Astrocyte (in vitro differentiated cells and primary cell): Measurements from ENCODE around the gene TRIM9. TPM values are rescaled to one million over a fixed set of nuclear protein-coding genes. Genes with fewer than 3 reads are reported as not detected.
A peak's percentile ranks its signal among the peaks of the same experiment; 100 is the strongest.
"Not testable (repeated sequence)": the region's sequence is repeated elsewhere in the genome, so short reads cannot be mapped to it uniquely, and the experiment has no call there.

Experiments
- DNase-seq: peaks from one replicate; pipeline ENCODE4 v3.0.0-alpha.2; 2010; ENCODE audit warnings: low read depth
- FAIRE-seq: peaks from 2 replicates; lab custom pipeline; 2011; peaks lifted over from hg19 to GRCh38; lab: Jason Lieb, UNC
- H2AFZ ChIP-seq: 2 replicates; pipeline ENCODE4 v1.6.0; 2012; ENCODE audit warnings: low read depth, low read length, inconsistent platforms
- H3K27ac ChIP-seq: 2 replicates; pipeline ENCODE4 v1.5.1; 2011; ENCODE audit warnings: low read depth, low read length, inconsistent platforms
- H3K27me3 ChIP-seq: 2 replicates; pipeline ENCODE4 v1.6.0; 2011; ENCODE audit warnings: low read length, inconsistent platforms; ENCODE audit not compliant: insufficient read depth
- H3K36me3 ChIP-seq: 2 replicates; pipeline ENCODE4 v1.5.1; 2011; ENCODE audit warnings: low read length, inconsistent platforms; ENCODE audit not compliant: insufficient read depth
- H3K4me1 ChIP-seq: 2 replicates; pipeline ENCODE4 v1.5.1; 2011; ENCODE audit warnings: low read length, inconsistent platforms; ENCODE audit not compliant: insufficient read depth
- H3K4me2 ChIP-seq: 2 replicates; pipeline ENCODE4 v1.6.0; 2012; ENCODE audit warnings: low read length, inconsistent platforms
- H3K4me3 ChIP-seq: 2 replicates; pipeline ENCODE4 v1.5.1; 2011; ENCODE audit warnings: low read depth, mild to moderate bottlenecking, low read length, inconsistent platforms; ENCODE audit not compliant: insufficient read depth
- H3K79me2 ChIP-seq: 2 replicates; pipeline ENCODE4 v1.6.0; 2012; ENCODE audit warnings: mild to moderate bottlenecking, low read length, inconsistent platforms; ENCODE audit not compliant: insufficient read depth
- H3K9ac ChIP-seq: 2 replicates; pipeline ENCODE4 v1.6.0; 2012; ENCODE audit warnings: mild to moderate bottlenecking, low read length, inconsistent platforms
- H3K9me3 ChIP-seq: 2 replicates; pipeline ENCODE4 v1.5.1; 2012; ENCODE audit warnings: low read depth, mild to moderate bottlenecking, low read length, inconsistent platforms; ENCODE audit not compliant: insufficient read depth
- H4K20me1 ChIP-seq: 2 replicates; pipeline ENCODE4 v1.6.0; 2012; ENCODE audit warnings: low read length, inconsistent platforms; ENCODE audit not compliant: insufficient read depth
- H3K27ac Mint-ChIP-seq: one replicate; pipeline ENCODE4 v1.8.0; 2021; ENCODE audit warnings: mild to moderate bottlenecking, mixed read lengths; ENCODE audit not compliant: unreplicated experiment
- H3K27me3 Mint-ChIP-seq: one replicate; pipeline ENCODE4 v1.8.0; 2021; ENCODE audit warnings: low read depth, mixed read lengths; ENCODE audit not compliant: unreplicated experiment
- H3K36me3 Mint-ChIP-seq: one replicate; pipeline ENCODE4 v1.8.0; 2021; ENCODE audit warnings: low read depth, mixed read lengths; ENCODE audit not compliant: unreplicated experiment
- H3K4me1 Mint-ChIP-seq: one replicate; pipeline ENCODE4 v1.8.0; 2021; ENCODE audit warnings: low read depth, mixed read lengths; ENCODE audit not compliant: unreplicated experiment
- H3K4me3 Mint-ChIP-seq: one replicate; pipeline ENCODE4 v1.8.0; 2021; ENCODE audit warnings: mild to moderate bottlenecking, moderate library complexity, mixed read lengths; ENCODE audit not compliant: unreplicated experiment
- H3K9me3 Mint-ChIP-seq: one replicate; pipeline ENCODE4 v1.8.0; 2021; ENCODE audit warnings: mild to moderate bottlenecking, mixed read lengths; ENCODE audit not compliant: unreplicated experiment
- EZH2 ChIP-seq: IDR thresholded peaks from 2 replicates; pipeline ENCODE4 v1.6.1; 2012; ENCODE audit warnings: mild to moderate bottlenecking, low read length, inconsistent platforms; ENCODE audit not compliant: insufficient read depth
- total RNA-seq: library from RNA; stranded (reverse); gene quantifications from 2 replicates; pipeline ENCODE4 v1.2.1, GENCODE V29; 2021
- TF ChIP-seq, protein P1 (sequence below): IDR thresholded peaks from 2 replicates; pipeline ENCODE4 v1.5.1; 2011; ENCODE audit warnings: low read depth, mild to moderate bottlenecking, inconsistent platforms, low read length, moderate library complexity; ENCODE audit not compliant: insufficient read depth

TRIM9 gene
- total RNA-seq, 1 donor from 2014 or later, result 4.7 TPM

DNA sequence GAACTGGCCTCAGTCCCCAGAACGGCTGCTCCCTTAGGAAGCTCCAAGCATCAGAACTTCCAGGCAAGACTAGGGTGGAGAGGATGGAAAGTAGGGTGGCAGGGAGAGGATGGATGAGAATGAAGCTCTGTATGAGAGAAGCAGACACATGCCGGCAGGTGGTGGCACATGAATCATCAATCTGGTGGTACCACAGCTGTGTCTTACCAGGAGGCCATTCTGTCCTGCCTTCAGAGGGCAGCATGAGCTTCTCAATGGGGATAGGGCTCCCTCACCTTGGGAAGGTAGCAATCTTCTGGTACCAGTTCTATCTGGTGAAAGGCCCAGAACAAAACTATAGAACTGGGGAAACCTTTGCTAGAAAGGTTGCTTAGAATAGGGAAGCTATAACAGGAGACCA lies 95.2 kb downstream of the TRIM9 start:
- H3K27ac Mint-ChIP-seq, result no peak overlapping the region
- no peaks in the 10 kb centered on the region for H3K79me2 ChIP-seq
- peaks cover 3% of the 10 kb centered on the region for H3K4me1 ChIP-seq
- H3K36me3 Mint-ChIP-seq, result peaks cover 4% of the 10 kb centered on the region
- H3K27me3 Mint-ChIP-seq, result no peaks in the 10 kb centered on the region
- FAIRE-seq (no peak), DNase-seq (no peak)
- H3K4me2 ChIP-seq, result no peak overlapping the region
- H3K36me3 ChIP-seq, result no peaks in the 10 kb centered on the region
- H3K9me3 ChIP-seq, result no peaks in the 10 kb centered on the region
- H3K4me1 Mint-ChIP-seq, result peaks cover 14% of the 10 kb centered on the region
- no peak for TF ChIP-seq EZH2
- TF ChIP-seq, protein P1, sequence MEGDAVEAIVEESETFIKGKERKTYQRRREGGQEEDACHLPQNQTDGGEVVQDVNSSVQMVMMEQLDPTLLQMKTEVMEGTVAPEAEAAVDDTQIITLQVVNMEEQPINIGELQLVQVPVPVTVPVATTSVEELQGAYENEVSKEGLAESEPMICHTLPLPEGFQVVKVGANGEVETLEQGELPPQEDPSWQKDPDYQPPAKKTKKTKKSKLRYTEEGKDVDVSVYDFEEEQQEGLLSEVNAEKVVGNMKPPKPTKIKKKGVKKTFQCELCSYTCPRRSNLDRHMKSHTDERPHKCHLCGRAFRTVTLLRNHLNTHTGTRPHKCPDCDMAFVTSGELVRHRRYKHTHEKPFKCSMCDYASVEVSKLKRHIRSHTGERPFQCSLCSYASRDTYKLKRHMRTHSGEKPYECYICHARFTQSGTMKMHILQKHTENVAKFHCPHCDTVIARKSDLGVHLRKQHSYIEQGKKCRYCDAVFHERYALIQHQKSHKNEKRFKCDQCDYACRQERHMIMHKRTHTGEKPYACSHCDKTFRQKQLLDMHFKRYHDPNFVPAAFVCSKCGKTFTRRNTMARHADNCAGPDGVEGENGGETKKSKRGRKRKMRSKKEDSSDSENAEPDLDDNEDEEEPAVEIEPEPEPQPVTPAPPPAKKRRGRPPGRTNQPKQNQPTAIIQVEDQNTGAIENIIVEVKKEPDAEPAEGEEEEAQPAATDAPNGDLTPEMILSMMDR, result no peak
- H3K4me3 Mint-ChIP-seq, result no peak overlapping the region
- H3K27ac ChIP-seq, result no peak overlapping the region
- no peaks in the 10 kb centered on the region for H3K9me3 Mint-ChIP-seq
- H3K9ac ChIP-seq, result no peak overlapping the region
- no peaks in the 10 kb centered on the region for H4K20me1 ChIP-seq
- no peak overlapping the region for H3K4me3 ChIP-seq
- no peak overlapping the region for H2AFZ ChIP-seq
- H3K27me3 ChIP-seq, result no peaks in the 10 kb centered on the region

DNA sequence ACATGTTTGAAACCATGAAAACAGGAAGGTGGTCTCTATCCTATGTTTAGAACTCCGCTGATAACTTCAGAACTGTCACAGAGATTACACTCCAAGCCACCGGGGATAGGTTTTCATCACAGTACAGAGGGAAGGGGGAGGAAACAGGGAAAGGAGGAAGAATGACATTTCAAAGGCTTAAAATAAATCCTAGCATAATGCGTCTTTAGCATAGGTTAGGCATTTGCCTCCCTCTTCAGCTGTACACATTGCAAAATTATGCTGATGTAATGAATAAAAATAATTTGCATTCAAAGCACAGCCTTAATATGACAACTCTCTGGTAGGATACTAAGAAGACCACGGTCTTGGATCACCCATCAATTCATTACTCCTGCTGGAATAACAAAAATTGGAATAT lies 96.3 kb downstream of the TRIM9 start:
- Mint-ChIP-seq H3K36me3 (peaks cover 4% of the 10 kb centered on the region), H3K9me3 (no peaks in the 10 kb centered on the region), H3K27me3 (no peaks in the 10 kb centered on the region), H3K4me1 (peaks cover 5% of the 10 kb centered on the region), H3K4me3 (no peak overlapping the region), H3K27ac (no peak overlapping the region)
- DNase-seq, result no peak
- H3K9ac ChIP-seq, result no peak overlapping the region
- no peaks in the 10 kb centered on the region for H4K20me1 ChIP-seq
- FAIRE-seq, result no peak
- H3K36me3 ChIP-seq, result no peaks in the 10 kb centered on the region
- no peaks in the 10 kb centered on the region for H3K9me3 ChIP-seq
- no peaks in the 10 kb centered on the region for H3K4me1 ChIP-seq
- no peak overlapping the region for H3K4me3 ChIP-seq
- no peak for TF ChIP-seq EZH2
- TF ChIP-seq, protein P1, result no peak
- no peaks in the 10 kb centered on the region for H3K27me3 ChIP-seq
- H3K4me2 ChIP-seq, result no peak overlapping the region
- H3K79me2 ChIP-seq, result no peaks in the 10 kb centered on the region
- no peak overlapping the region for H3K27ac ChIP-seq
- no peak overlapping the region for H2AFZ ChIP-seq

DNA sequence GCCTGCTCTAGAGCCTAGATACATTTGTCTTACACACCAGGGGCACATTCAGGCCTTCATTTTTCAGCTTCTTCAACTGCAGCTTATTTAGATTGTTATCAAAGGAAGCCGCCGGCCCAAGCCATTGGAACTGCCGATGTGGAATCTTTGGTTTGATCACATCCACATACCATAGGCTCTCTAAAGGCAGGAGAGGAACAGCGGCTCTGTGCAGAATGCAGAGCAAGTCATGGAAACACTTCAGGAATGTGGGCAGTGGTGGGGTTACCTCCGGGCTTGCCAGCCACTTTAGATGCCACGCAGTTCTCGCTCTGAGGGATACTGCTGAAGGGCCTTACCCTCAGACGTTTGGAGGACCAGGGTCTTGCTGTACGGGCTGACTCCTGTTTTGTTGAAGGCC lies 97.2 kb downstream of the TRIM9 start:
- H3K36me3 Mint-ChIP-seq, result peaks cover 4% of the 10 kb centered on the region
- TF ChIP-seq EZH2, result no peak
- TF ChIP-seq, protein P1, result no peak
- Histone ChIP-seq H3K36me3 (no peaks in the 10 kb centered on the region), H3K4me1 (no peaks in the 10 kb centered on the region), H3K4me2 (no peak overlapping the region), H3K4me3 (no peak overlapping the region), H3K27me3 (no peaks in the 10 kb centered on the region), H2AFZ (peak overlapping the region; percentile 29), H3K9ac (no peak overlapping the region), H3K9me3 (no peaks in the 10 kb centered on the region), H4K20me1 (no peaks in the 10 kb centered on the region), H3K79me2 (no peaks in the 10 kb centered on the region), H3K27ac (no peak overlapping the region)
- no peak overlapping the region for H3K4me3 Mint-ChIP-seq
- no peaks in the 10 kb centered on the region for H3K9me3 Mint-ChIP-seq
- peaks cover 5% of the 10 kb centered on the region for H3K4me1 Mint-ChIP-seq
- FAIRE-seq (no peak), DNase-seq (peak; percentile 39)
- no peaks in the 10 kb centered on the region for H3K27me3 Mint-ChIP-seq
- H3K27ac Mint-ChIP-seq, result no peak overlapping the region

DNA sequence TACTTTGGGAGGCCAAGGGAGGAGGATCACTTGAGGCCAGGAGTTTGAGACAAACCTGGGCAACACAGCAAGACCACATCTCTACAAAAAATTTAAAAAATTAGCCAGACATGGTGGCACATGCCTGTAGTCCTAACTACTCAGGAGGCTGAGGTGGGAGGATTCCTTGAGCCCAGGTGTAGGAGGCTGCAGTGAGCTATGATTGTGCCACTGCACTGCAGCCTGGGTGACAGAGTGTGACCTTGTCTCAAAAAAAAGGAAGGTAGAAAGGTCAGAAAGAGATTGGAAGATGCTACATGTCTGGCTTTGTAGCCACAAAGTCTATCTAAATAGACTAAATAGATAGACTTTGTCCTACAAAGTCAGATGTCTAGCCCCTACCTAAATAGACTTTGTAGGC lies 100.7 kb downstream of the TRIM9 start:
- H3K4me2 ChIP-seq, FAIRE-seq, H3K36me3 ChIP-seq, H2AFZ ChIP-seq, H3K9me3 Mint-ChIP-seq, H3K9ac ChIP-seq, H3K27ac ChIP-seq, H3K4me3 Mint-ChIP-seq, H3K27ac Mint-ChIP-seq, H3K27me3 Mint-ChIP-seq, H3K9me3 ChIP-seq, H3K4me1 ChIP-seq, H4K20me1 ChIP-seq, H3K79me2 ChIP-seq, H3K36me3 Mint-ChIP-seq, H3K4me3 ChIP-seq, H3K27me3 ChIP-seq, DNase-seq, H3K4me1 Mint-ChIP-seq: not testable (repeated sequence)
